Measurements from ENCODE around the gene KLK1. TPM values are rescaled to one million over a fixed set of nuclear protein-coding genes. Genes with fewer than 3 reads are reported as not detected.

Gene KLK1
- total and polyA plus RNA-seq, 7 donors, result 44.6 to 398 (median 277) TPM; not detected in 4

DNA sequence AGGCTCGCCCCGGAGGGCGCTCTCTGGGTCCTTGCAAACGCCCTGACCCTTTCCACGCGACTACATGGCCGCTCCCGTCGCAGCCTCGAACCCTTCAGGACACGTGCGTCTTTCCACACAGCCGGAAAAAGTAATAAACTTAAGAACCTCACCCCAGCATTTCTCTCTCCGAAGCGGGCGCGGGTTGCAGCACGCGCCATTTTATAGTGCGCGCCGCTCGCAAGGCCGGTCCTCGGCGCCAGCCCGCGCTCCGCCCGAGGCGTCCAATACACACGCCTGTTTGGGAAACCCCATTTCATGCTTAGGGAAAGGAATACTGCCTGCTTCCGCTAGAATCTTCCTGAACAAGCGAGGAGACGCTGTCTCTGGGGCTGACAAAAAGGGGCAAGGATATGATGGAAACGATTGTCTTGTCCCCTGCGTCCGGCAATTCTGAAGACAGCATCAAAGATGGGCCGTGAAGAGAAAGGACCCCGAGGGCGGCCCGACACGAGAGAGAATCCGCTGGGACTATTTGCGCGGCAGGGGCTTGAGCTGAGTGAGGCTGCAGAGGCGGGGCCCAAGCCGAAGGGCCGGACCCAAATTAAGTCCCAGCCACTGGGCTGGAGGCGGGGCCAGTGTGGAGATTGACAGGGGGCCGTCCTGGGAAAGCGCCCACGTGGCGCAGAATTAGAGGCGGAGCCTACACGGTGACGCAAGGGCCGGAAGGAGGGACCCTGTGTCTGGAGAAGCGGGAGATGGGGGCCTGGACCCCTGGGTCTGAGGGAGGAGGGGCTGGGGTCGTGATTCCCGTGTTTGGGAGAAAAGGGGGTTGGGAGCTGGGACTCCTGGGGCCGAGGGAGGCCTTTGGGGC is 18.9 kb downstream of the KLK1 start:
- H3K27ac ChIP-seq, result peak overlapping the region; percentile 83 to 95 (median 92)
- intact Hi-C loops (cut with DNase I), result loop anchor here (2.0 to 5.0 kb wide), 2 partner anchors 80 to 427 kb away; partner anchors contain the start of gene NR1H2
- peak; percentile 99 for DNase-seq
- peaks cover 0 to 12% (median 3%) of the 10 kb centered on the region in 4 donors for H3K36me3 ChIP-seq
- H3K4me3 ChIP-seq, result peak overlapping the region; percentile 69 to 94 (median 74)
- no peaks in the 10 kb centered on the region for H3K9me3 ChIP-seq
- peaks cover 1 to 24% (median 18%) of the 10 kb centered on the region in 4 donors for H3K4me1 ChIP-seq
- H3K27me3 ChIP-seq, result no peaks in the 10 kb centered on the region
- peak; percentile 13 to 89 (median 71) for TF ChIP-seq POLR2AphosphoS5 (IDR thresholded peaks at IDR 0.05)
- peak; percentile 56 to 62 for TF ChIP-seq POLR2A (IDR thresholded peaks at IDR 0.05)
- peak in 1 of 4 donors; percentile 8 for TF ChIP-seq EP300 (IDR thresholded peaks at IDR 0.05)
- TF ChIP-seq, protein P1, sequence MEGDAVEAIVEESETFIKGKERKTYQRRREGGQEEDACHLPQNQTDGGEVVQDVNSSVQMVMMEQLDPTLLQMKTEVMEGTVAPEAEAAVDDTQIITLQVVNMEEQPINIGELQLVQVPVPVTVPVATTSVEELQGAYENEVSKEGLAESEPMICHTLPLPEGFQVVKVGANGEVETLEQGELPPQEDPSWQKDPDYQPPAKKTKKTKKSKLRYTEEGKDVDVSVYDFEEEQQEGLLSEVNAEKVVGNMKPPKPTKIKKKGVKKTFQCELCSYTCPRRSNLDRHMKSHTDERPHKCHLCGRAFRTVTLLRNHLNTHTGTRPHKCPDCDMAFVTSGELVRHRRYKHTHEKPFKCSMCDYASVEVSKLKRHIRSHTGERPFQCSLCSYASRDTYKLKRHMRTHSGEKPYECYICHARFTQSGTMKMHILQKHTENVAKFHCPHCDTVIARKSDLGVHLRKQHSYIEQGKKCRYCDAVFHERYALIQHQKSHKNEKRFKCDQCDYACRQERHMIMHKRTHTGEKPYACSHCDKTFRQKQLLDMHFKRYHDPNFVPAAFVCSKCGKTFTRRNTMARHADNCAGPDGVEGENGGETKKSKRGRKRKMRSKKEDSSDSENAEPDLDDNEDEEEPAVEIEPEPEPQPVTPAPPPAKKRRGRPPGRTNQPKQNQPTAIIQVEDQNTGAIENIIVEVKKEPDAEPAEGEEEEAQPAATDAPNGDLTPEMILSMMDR (IDR thresholded peaks at IDR 0.05), result no peak
- WGBS, 2 donors, result 0 to 1% methylated on average over 62 of the region's 62 CpGs

- H3K27ac ChIP-seq, result peak overlapping the region; percentile 83 to 95 (median 92)
These were observed 19.8 kb downstream of the KLK1 start for GRCh38 chr19:50803633-50804419.

DNA sequence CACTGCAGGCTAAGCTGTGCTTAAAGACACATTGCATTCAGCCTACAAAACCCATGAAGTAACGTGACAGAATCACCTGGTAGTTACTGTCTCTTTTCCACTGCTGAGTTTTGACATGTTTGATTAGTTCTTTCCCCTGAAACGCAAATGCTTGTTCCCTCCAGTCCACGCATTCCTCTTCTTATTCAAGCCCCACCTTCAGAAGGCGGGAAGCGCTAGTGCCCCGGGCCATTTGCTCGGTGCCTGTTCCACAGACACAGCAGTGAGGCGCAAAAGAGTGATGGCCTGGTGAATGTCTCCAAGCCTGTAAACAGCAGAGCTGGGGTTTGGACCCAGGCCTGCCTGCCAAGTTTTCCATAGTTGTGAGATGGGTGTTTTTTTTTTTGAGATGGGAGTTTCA is 22.5 kb downstream of the KLK1 start:
- Histone ChIP-seq H3K9me3 (no peaks in the 10 kb centered on the region), H3K27me3 (no peaks in the 10 kb centered on the region), H3K27ac (peak overlapping the region in 1 of 4 donors; percentile 19), H3K4me1 (peaks cover 1 to 24% (median 18%) of the 10 kb centered on the region in 4 donors), H3K36me3 (peaks cover 0 to 41% (median 12%) of the 10 kb centered on the region in 4 donors), H3K4me3 (no peak overlapping the region)
- 73 to 86% methylated on average over 8 of the region's 8 CpGs for WGBS, 2 donors
- intact Hi-C loops (cut with DNase I), result loop anchor here (5.0 kb wide), 1 partner anchor 424 kb away; the partner anchor contains the start of gene NR1H2
- DNase-seq, result no peak
- no peak for TF ChIP-seq POLR2A (IDR thresholded peaks at IDR 0.05)

More at GRCh38 chr19:50803633-50804419, 19.8 kb downstream of the KLK1 start:
- H3K4me3 ChIP-seq, result peak overlapping the region; percentile 69 to 94 (median 74)
- DNase-seq, result no peak
- intact Hi-C loops (cut with DNase I), result loop anchor here (2.0 to 5.0 kb wide), 2 partner anchors 79 to 427 kb away; partner anchors contain the start of gene NR1H2
- no peak for TF ChIP-seq POLR2A (IDR thresholded peaks at IDR 0.05)
- no peak for TF ChIP-seq POLR2AphosphoS5 (IDR thresholded peaks at IDR 0.05)
- TF ChIP-seq, protein P1 (IDR thresholded peaks at IDR 0.05), result no peak
- no peak for TF ChIP-seq EP300 (IDR thresholded peaks at IDR 0.05)
- peaks cover 1 to 24% (median 18%) of the 10 kb centered on the region in 4 donors for H3K4me1 ChIP-seq
- WGBS, 2 donors, result 0 to 1% methylated on average over 40 of the region's 40 CpGs
- no peaks in the 10 kb centered on the region for H3K9me3 ChIP-seq
- H3K36me3 ChIP-seq, result peaks cover 0 to 18% (median 3%) of the 10 kb centered on the region in 4 donors
- H3K27me3 ChIP-seq, result no peaks in the 10 kb centered on the region

DNA sequence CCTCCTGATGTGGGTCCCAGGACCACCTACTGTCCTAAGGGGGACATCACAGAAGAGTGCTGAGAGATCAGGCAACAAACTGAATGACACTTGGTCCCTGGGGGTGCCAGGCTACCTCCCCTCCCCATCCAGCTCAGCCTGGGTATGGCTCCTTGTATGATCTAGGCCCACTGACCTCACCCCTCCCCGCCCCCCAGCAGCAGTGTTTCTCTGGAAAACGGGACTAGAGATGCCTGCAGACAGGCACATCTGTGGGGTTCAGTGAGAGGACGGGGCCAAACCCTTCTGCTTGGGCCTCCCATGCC is 24.1 kb downstream of the KLK1 start:
- Histone ChIP-seq H3K36me3 (peaks cover 0 to 47% (median 12%) of the 10 kb centered on the region in 4 donors), H3K9me3 (no peaks in the 10 kb centered on the region), H3K4me3 (no peak overlapping the region), H3K27me3 (no peaks in the 10 kb centered on the region), H3K27ac (no peak overlapping the region), H3K4me1 (peaks cover 1 to 20% (median 18%) of the 10 kb centered on the region in 4 donors)
- WGBS, 2 donors, result 77 to 80% methylated on average over 3 of the region's 3 CpGs
- no peak for DNase-seq
- TF ChIP-seq, protein P1 (IDR thresholded peaks at IDR 0.05), result no peak
- intact Hi-C loops (cut with DNase I), result no loop called here
